HPDE6-E6E7 (cell line): ENCODE results near the gene ASCL1.

Source experiments
- DNase-seq: peaks from one replicate; pipeline ENCODE4 v3.0.0; 2011; ENCODE audit warnings: missing footprints; ENCODE audit errors: extremely low spot score

The ASCL1 gene

DNA sequence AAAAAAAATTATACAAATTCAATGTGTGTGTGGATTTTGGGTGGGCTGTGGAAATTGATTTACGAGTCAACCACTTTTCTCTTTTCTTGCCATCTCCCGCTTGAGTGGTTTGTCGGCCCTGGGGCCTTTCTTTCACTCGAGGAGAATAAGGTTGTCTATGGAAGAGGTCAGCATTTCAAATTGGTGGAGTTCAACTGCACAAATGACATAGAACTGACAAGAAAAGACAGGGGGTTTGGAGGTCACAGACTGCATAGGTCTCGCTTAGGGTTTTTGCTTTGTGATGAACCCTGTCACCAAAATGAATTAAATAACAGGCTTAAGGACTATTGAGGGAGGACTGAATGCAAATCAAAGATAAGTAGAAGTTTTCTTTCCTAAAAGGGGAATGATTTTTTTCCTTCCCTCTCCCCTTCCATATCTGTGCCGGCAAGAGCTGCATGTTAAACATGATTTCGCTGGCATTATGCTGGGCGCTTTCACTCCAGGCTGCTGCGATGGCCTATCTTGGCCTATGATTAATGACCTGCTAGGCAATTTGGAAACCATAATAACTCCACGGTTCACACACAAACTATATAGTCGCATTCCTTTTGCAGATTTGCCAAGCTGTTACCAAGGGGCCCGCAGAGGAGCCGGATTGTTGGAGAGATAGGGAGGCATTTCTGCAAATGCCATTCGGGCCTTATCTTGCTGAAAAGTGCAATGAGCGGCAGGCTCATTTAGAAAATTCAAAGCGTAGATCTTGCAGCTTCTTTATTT lies 20.7 kb downstream of the ASCL1 start:
- no peak for DNase-seq

DNA sequence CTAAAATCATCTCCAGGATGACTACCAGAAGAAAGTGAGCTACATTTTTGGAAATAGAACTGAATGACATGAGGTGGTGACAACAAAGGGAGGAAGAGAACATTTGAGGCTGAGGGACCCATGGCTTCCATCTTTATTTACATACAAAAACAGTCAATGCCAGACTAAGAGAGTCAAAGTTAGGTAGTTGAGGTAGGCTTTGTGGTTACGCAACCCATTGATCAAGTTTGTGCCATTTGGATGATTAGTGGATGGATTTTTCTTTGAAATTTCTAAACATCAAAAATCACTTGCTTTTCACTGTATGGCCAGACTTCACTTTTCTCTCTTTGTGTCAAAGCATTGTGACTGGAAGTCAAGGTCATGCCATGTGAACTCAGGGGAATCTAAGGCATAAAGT lies 22.9 kb downstream of the ASCL1 start:
- DNase-seq: no peak

DNA sequence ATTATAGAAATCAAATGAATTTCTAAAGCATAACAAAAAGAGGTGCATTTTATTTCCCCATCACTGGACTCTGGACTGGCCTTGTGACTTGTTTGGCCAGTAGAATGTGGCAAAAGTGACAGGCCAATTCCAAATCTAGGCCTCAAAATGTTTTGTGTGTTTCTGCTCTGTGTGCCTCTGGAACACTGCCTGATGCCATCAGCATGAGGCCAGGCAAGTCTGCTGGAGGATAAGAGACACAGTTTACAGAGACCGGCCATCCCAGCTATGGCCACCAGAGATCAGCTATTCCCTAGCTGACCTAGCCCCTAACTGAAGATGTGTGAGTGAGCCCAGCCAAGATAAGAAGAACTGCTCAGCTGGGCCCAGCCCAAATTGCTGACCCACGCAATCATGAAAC lies 32.9 kb downstream of the ASCL1 start:
- DNase-seq: no peak

DNA sequence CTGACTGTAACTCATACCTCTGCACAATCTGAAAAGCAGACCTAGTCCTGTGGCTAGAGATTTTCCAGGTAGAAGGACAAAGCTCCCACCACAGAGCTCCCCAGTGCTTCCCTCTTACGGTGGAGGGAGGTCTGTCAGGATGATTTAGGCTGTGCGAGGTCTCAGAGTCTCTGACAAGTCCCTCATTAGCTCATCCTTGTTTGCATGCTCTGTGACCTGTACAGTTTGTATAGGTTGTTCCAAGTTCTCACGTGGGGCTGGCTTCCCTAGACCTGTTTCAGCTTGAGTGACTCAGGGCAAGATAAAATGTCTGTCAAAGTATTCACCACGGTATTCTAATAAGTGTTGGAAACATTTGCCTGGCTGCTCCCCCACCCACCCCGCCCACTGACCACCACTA lies 34.8 kb downstream of the ASCL1 start:
- no peak for DNase-seq

DNA sequence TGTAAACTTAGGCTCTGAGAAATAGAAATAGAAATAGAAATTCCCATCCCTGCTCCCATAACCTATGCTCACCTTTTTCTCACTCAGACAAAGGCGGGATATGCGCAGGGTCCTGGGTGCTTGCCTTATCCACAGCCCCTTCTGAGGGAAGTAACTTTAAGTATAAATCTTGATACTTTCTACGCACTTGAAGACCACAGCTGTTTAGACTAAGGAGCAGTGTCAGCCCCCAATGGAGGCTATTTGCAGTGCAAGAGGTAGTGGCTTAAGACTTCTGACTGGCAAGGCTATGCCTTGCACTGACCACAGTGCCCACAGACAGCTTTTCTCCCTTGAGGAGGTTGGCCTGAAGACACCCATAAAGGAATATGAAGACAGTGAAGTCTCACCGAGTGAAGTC lies 35.2 kb downstream of the ASCL1 start:
- no peak for DNase-seq

DNA sequence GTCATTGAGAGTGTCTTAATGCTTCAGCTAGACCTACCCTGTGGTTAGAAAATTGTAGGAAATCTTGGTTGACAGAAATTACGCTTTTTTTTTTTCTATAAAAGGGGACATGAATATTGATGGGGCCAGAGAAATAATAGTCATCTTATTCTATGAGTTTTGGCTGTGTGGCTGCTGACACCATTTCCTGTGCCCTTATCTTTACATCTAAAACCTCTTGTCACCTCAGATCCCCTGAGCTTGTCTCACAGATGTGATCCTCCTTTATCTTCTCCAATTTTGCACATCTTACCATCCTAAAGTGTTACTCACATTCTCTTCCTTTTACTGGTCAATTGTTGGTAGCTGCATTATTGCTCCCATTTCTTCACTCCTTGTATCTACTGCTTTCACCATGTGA lies 36.1 kb downstream of the ASCL1 start:
- DNase-seq: no peak

DNA sequence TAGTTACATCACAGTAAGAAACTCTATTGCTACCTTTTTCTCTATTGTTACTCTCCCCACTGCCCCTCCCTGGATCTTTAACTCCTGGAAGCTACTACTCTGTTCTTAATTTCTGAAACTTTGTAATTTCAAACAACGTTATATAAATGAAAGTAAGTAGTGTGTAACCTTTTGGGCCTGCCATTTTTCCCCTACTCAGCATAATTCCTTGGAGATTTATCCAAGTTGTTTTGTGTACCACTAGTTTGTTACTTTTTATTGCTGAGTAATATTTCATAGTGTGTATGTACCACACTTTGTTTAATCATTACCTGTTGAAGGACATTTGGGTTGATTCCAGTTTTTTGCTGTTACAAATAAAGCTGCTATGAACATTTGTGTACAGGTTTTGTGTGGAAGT lies 37.9 kb downstream of the ASCL1 start:
- no peak for DNase-seq
